Gastrocnemius medialis (tissue), 4 donors: ENCODE data around the gene AMIGO3. TPM values are rescaled to one million over a fixed set of nuclear protein-coding genes. Genes with fewer than 3 reads are reported as not detected.

Experiments used
- ATAC-seq, 2 donors: fragments of 150-250 bp; one replicate each; pipeline ENCODE4 v1.9.1; 2016
- DNase-seq, 2 donors: peaks; one replicate each; pipeline ENCODE4 v3.0.0-alpha.2; 2019
- H3K27ac ChIP-seq, 4 donors: fragments of 200-600 bp; sonication (generic); 1 replicate in 1 of 4; 2 replicates in 3 of 4; pipeline ENCODE4 v1.5.1; 2016 to 2018; ENCODE audit warnings: mild to moderate bottlenecking in 2 of 4, moderate library complexity in 1 of 4
- H3K27me3 ChIP-seq, 3 donors: fragments of 200-600 bp; sonication (generic) in 2 of 3; 1 replicate in 1 of 3; 2 replicates in 2 of 3; pipeline versions ENCODE4 v1.5.1 to v1.6.0; 2016 to 2019; ENCODE audit warnings: mild to moderate bottlenecking in 1 of 3, moderate library complexity in 1 of 3
- H3K36me3 ChIP-seq, 2 donors: fragments of 200-600 bp; sonication (generic) in 1 of 2; one replicate each; pipeline ENCODE4 v1.5.1; 2017 to 2018
- H3K4me1 ChIP-seq, 2 donors: fragments of 200-600 bp; sonication (generic) in 1 of 2; one replicate each; pipeline ENCODE4 v1.5.1; 2016 to 2017; ENCODE audit warnings: mild to moderate bottlenecking in 2 of 2
- H3K4me3 ChIP-seq, 4 donors: fragments of 200-600 bp; sonication (generic) in 3 of 4; 1 replicate in 1 of 4; 2 replicates in 3 of 4; pipeline ENCODE4 v1.5.1; 2016 to 2019; ENCODE audit warnings: mild to moderate bottlenecking in 2 of 4
- H3K9me3 ChIP-seq, 3 donors: fragments of 200-600 bp; sonication (generic) in 2 of 3; 1 replicate in 1 of 3; 2 replicates in 2 of 3; pipeline ENCODE4 v1.5.1; 2016 to 2019
- POLR2A ChIP-seq, 2 donors: fragments of 450-650 bp; IDR thresholded peaks; one replicate each; pipeline ENCODE4 v1.6.1; 2017; ENCODE audit warnings: antibody characterized with exemption in 2 of 2, mild to moderate bottlenecking in 2 of 2, moderate library complexity in 2 of 2
- in situ Hi-C, 4 donors: fragments of 200-750 bp; cut with MboI; loops; one replicate each; pipeline versions ENCODE4 v1.15.0 to v1.8.0; 2017; ENCODE audit warnings: low sequenced_read_pairs in 4 of 4
- intact Hi-C: fragments of 100-400 bp; cut with DNase I; formaldehyde crosslinking; loops from one replicate; pipeline ENCODE4 v1.15.1; 2023; ENCODE audit warnings: low total_unique reads
- total RNA-seq, 4 donors: library from RNA; depleted of rRNA; stranded (reverse); fragments of >200 nt; gene quantifications; one replicate each; pipeline versions ENCODE4 v1.1.0 to v1.2.3, GENCODE V29; 2016
- TF ChIP-seq, protein P1 (sequence below), 5 experiments: fragments of 450-650 bp in 3 of 5; fragments of 200-600 bp in 2 of 5; sonication (generic) in 2 of 5; IDR thresholded peaks in 4 of 5; conservative IDR thresholded peaks in 1 of 5; 1 replicate in 4 of 5; 2 replicates in 1 of 5; pipeline ENCODE4 v1.5.1; 2016 to 2019; ENCODE audit warnings: antibody characterized with exemption in 5 of 5, mild to moderate bottlenecking in 3 of 5, moderate library complexity in 3 of 5

Gene AMIGO3
- total RNA-seq, 4 donors from 2014 or later: 0.10 to 0.76 (median 0.42) TPM; not detected in 1

DNA sequence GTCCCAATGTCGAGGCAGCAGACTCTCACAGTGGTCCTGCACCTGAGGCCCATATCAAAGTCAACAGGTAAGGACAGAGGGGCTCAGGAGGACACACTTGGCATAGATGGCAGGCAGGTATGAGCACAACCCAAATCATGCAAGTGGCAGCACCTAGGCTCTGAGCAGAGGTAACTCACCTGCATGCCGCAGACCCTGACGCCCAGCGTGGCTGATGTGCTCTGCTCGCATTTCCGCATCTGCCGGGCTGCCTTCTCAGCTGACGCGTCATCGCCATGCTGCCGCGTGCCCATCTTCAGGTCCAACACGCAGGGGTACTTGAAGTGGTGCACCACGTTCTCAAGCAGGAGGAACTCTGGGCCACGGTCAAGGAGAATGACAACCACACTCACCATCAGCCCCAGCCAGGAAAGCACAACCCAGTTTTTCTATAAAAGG, 8.5 kb upstream of the AMIGO3 start:
- H3K4me1 ChIP-seq: peaks cover 14 to 16% of the 10 kb centered on the region in 2 donors
- DNase-seq: no peak
- H3K4me3 ChIP-seq: no peak overlapping the region
- no peaks in the 10 kb centered on the region for H3K9me3 ChIP-seq
- no peak for TF ChIP-seq POLR2A (IDR thresholded peaks at IDR 0.05)
- TF ChIP-seq, protein P1, sequence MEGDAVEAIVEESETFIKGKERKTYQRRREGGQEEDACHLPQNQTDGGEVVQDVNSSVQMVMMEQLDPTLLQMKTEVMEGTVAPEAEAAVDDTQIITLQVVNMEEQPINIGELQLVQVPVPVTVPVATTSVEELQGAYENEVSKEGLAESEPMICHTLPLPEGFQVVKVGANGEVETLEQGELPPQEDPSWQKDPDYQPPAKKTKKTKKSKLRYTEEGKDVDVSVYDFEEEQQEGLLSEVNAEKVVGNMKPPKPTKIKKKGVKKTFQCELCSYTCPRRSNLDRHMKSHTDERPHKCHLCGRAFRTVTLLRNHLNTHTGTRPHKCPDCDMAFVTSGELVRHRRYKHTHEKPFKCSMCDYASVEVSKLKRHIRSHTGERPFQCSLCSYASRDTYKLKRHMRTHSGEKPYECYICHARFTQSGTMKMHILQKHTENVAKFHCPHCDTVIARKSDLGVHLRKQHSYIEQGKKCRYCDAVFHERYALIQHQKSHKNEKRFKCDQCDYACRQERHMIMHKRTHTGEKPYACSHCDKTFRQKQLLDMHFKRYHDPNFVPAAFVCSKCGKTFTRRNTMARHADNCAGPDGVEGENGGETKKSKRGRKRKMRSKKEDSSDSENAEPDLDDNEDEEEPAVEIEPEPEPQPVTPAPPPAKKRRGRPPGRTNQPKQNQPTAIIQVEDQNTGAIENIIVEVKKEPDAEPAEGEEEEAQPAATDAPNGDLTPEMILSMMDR (IDR thresholded peaks at IDR 0.05 in 4 of 5, conservative IDR thresholded peaks at IDR 0.05 in 1 of 5): no peak
- H3K27me3 ChIP-seq: no peaks in the 10 kb centered on the region
- intact Hi-C loops: no loop called here
- in situ Hi-C loops: no loop called here
- no peak for ATAC-seq
- no peak overlapping the region for H3K27ac ChIP-seq
- peaks cover 0 to 44% of the 10 kb centered on the region in 2 donors for H3K36me3 ChIP-seq

DNA sequence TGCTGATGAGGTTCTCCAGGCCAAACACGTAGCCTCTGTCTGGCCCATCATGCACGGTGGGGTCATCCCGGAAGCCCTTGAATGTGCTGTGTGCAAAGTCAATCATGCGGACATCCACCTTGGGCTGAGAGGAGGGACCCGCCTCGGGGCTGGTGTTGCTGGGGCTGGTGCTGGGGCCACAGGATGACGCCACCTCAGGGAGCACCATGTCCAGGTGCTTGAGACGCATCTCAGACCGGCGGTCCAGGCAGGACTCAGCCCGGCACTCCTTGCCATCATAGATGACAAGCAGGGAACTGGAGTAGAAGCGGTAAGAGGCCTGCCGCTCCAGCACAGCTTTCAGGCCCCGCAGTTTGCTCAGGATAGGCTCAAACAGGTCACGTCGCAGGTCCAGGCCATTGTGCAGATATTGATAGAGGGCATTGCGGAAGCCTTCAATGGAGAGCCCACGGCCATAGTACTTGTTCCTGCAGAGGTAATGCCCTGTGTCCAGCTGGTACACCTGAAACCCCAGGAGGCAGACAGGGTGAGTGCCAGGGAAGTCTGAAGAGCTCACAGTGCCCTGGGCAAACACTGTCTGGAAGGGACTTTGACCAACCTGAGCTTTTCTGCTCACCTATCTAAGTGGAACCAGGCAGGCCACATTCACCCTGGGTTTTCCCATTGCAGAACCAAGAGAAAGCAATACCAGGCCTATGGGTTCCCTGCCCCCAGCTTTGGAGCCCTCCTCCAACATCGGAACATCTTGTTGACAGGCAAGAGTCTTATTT, 7.9 kb upstream of the AMIGO3 start:
- intact Hi-C loops: no loop called here
- H3K4me1 ChIP-seq: peaks cover 19 to 21% of the 10 kb centered on the region in 2 donors
- in situ Hi-C loops: no loop called here
- TF ChIP-seq POLR2A (IDR thresholded peaks at IDR 0.05): no peak
- TF ChIP-seq, protein P1 (IDR thresholded peaks at IDR 0.05 in 4 of 5, conservative IDR thresholded peaks at IDR 0.05 in 1 of 5): no peak
- ATAC-seq: no peak
- H3K36me3 ChIP-seq: peaks cover 0 to 40% of the 10 kb centered on the region in 2 donors
- H3K4me3 ChIP-seq: no peak overlapping the region
- no peaks in the 10 kb centered on the region for H3K9me3 ChIP-seq
- DNase-seq: no peak
- no peaks in the 10 kb centered on the region for H3K27me3 ChIP-seq
- no peak overlapping the region for H3K27ac ChIP-seq

DNA sequence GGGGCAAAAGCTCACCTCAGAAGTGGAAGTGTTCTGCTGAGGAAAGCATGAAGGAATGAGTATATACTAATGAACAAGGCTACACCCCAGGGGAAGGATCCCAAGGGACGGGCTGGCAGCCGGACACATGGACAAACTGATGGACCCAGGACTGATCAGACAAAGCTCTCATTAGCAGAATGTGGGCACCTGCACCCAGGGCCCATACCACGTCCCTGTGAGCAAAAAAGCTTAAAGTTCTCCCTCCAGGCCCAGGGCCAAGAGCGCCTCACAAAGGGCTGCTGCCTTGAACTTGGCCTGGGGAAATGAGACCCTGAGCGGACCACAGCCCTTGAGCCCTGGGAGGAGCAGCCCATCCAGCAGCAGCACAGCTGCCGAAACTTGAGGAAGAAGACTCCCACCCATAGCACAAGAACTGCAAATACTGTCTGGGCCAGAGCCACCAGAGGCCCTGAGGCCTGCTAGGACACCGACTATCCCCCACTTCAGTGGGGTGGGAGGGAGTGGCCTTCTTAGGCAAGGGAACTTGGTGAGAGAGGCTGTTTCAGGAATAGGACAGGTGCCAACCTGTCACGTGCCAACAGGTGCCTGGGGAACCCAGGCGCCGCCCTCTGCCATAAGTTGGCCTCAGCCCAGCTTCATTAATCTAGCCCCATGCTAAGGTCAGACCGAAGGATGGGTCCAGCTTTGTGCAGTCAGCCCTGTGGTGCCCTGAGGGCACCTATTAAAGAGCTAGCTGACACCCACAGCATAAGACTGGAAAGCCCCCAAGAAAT, 6.6 kb upstream of the AMIGO3 start:
- intact Hi-C loops (loop anchor here (2.0 kb wide), 1 partner anchor 61 kb away; the partner anchor contains the start of gene IP6K1), in situ Hi-C loops (no loop called here)
- H3K36me3 ChIP-seq: peaks cover 0 to 42% of the 10 kb centered on the region in 2 donors
- ATAC-seq: no peak
- H3K4me1 ChIP-seq: peaks cover 19 to 21% of the 10 kb centered on the region in 2 donors
- no peaks in the 10 kb centered on the region for H3K9me3 ChIP-seq
- H3K27ac ChIP-seq: peak overlapping the region in 3 of 4 donors; percentile 96 to 100 (median 96)
- no peak overlapping the region for H3K4me3 ChIP-seq
- no peak for DNase-seq
- H3K27me3 ChIP-seq: no peaks in the 10 kb centered on the region
- TF ChIP-seq POLR2A (IDR thresholded peaks at IDR 0.05): no peak
- TF ChIP-seq, protein P1 (IDR thresholded peaks at IDR 0.05 in 4 of 5, conservative IDR thresholded peaks at IDR 0.05 in 1 of 5): no peak

DNA sequence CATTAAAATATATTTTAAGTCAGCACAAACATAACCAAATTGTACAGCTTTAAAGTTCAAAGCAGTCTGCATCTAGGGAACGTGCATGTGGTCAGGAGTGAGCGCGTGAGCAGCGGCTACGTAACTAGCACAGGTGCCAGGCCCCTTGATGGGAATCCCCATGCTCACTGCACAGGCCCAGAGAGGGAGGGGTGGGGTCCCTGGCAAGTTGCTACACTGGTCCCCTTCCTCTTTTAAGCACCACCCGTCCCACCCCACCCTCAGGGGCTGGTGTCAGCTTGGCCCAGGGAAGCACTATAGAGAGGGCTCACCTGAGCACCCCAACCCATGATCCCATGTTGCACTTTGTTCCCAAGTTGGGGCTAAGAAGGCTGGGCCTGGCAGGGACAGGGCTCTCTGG, 5.1 kb upstream of the AMIGO3 start:
- DNase-seq (peak in 1 of 2 donors; percentile 37), ATAC-seq (no peak)
- in situ Hi-C loops (no loop called here), intact Hi-C loops (loop anchor here (1.0 to 2.0 kb wide), 2 partner anchors 51 to 62 kb away; partner anchors contain the start of gene IP6K1)
- Histone ChIP-seq H3K27ac (peak overlapping the region; percentile 88 to 100 (median 96)), H3K36me3 (peaks cover 0 to 41% of the 10 kb centered on the region in 2 donors), H3K27me3 (no peaks in the 10 kb centered on the region), H3K4me3 (peak overlapping the region; percentile 67 to 99 (median 84)), H3K4me1 (peaks cover 23 to 31% of the 10 kb centered on the region in 2 donors), H3K9me3 (no peaks in the 10 kb centered on the region)
- TF ChIP-seq, protein P1 (IDR thresholded peaks at IDR 0.05 in 4 of 5, conservative IDR thresholded peaks at IDR 0.05 in 1 of 5): no peak
- no peak for TF ChIP-seq POLR2A (IDR thresholded peaks at IDR 0.05)
